K562 (cell line): ENCODE results near the gene MEA1. TPM values are rescaled to one million over a fixed set of nuclear protein-coding genes. Genes with fewer than 3 reads are reported as not detected.
A peak's percentile ranks its signal among the peaks of the same experiment; 100 is the strongest.

Source experiments
- CBFB ChIP-seq: sonication (generic); formaldehyde crosslinking; IDR thresholded peaks from 2 replicates; pipeline ENCODE4 v1.4.0; 2020; ENCODE audit warnings: mild to moderate bottlenecking, missing genetic modification reagents
- EWSR1 ChIP-seq: fragments of 450-650 bp; IDR thresholded peaks from 2 replicates; pipeline ENCODE4 v1.6.1; 2018; ENCODE audit warnings: borderline replicate concordance, mild to moderate bottlenecking, low read depth, moderate library complexity; ENCODE audit not compliant: partially characterized antibody
- HMGN3 ChIP-seq: IDR thresholded peaks from 2 replicates; pipeline ENCODE4 v1.6.1; 2011; ENCODE audit warnings: borderline replicate concordance, low read depth, mild to moderate bottlenecking, mixed read lengths, low read length; ENCODE audit not compliant: insufficient read length; ENCODE audit errors: extremely low read depth
- HNRNPK ChIP-seq: fragments of 200-400 bp; formaldehyde crosslinking; IDR thresholded peaks from one replicate; pipeline ENCODE4 v1.6.1; 2018; ENCODE audit warnings: mild to moderate bottlenecking, low read depth, low read length; ENCODE audit not compliant: poor library complexity, severe bottlenecking
- ILF3 ChIP-seq: fragments of 450-650 bp; IDR thresholded peaks from 2 replicates; pipeline ENCODE4 v1.6.1; 2018; ENCODE audit warnings: antibody characterized with exemption, mild to moderate bottlenecking, moderate library complexity, borderline replicate concordance
- MEIS2 ChIP-seq: fragments of 450-650 bp; IDR thresholded peaks from 2 replicates; pipeline ENCODE4 v1.6.1; 2014; ENCODE audit warnings: mild to moderate bottlenecking; ENCODE audit not compliant: partially characterized antibody
- NFXL1 ChIP-seq: fragments of 450-650 bp; formaldehyde crosslinking; IDR thresholded peaks from 2 replicates; pipeline ENCODE4 v1.4.0; 2021; ENCODE audit warnings: mild to moderate bottlenecking
- NR0B1 ChIP-seq: fragments of 450-650 bp; IDR thresholded peaks from one replicate; pipeline ENCODE4 v1.6.1; 2018; ENCODE audit warnings: mild to moderate bottlenecking, moderate library complexity; ENCODE audit not compliant: partially characterized antibody
- STAG1 ChIP-seq: sonication (generic); formaldehyde crosslinking; IDR thresholded peaks from 2 replicates; pipeline ENCODE4 v1.5.0; 2020; ENCODE audit warnings: missing genetic modification reagents, borderline replicate concordance
- TAF7 ChIP-seq: fragments of 450-650 bp; IDR thresholded peaks from 2 replicates; pipeline ENCODE4 v1.6.1; 2016; ENCODE audit warnings: missing genetic modification characterization, missing compliant biosample characterization
- TCF7 ChIP-seq: sonication (generic); IDR thresholded peaks from 2 replicates; pipeline ENCODE4 v1.6.1; 2016; ENCODE audit warnings: antibody characterized with exemption, borderline replicate concordance
- ZBTB34 ChIP-seq: fragments of 250-450 bp; sonication (Bioruptor Pico); IDR thresholded peaks from 2 replicates; pipeline ENCODE4 v1.8.0; 2021; ENCODE audit warnings: mild to moderate bottlenecking, moderate library complexity
- ZBTB5 ChIP-seq: fragments of 450-650 bp; IDR thresholded peaks from 2 replicates; pipeline ENCODE4 v1.6.1; 2017; ENCODE audit warnings: antibody characterized with exemption
- ZNF253 ChIP-seq: fragments of 250-450 bp; sonication (Bioruptor Pico); conservative IDR thresholded peaks from 2 replicates; pipeline ENCODE4 v1.6.1; 2021; ENCODE audit warnings: mild to moderate bottlenecking
- ZNF280B ChIP-seq: fragments of 250-450 bp; sonication (Bioruptor Pico); IDR thresholded peaks from 2 replicates; pipeline ENCODE4 v1.5.1; 2021; ENCODE audit warnings: mild to moderate bottlenecking
- ZNF398 ChIP-seq: fragments of 250-450 bp; sonication (Bioruptor Pico); IDR thresholded peaks from 2 replicates; pipeline ENCODE4 v1.8.0; 2021; ENCODE audit warnings: moderate library complexity, mild to moderate bottlenecking, inconsistent platforms
- ZNF431 ChIP-seq: sonication (generic); formaldehyde crosslinking; IDR thresholded peaks from 2 replicates; pipeline ENCODE4 v1.8.0; 2022; ENCODE audit warnings: mild to moderate bottlenecking, missing genetic modification reagents
- ZNF444 ChIP-seq: fragments of 250-450 bp; sonication (Bioruptor Pico); IDR thresholded peaks from 2 replicates; pipeline ENCODE4 v1.4.0; 2020; ENCODE audit warnings: mild to moderate bottlenecking, moderate library complexity
- ZNF785 ChIP-seq: fragments of 250-450 bp; sonication (Bioruptor Pico); IDR thresholded peaks from 2 replicates; pipeline ENCODE4 v1.4.0; 2020; ENCODE audit warnings: mild to moderate bottlenecking
- polyA plus RNA-seq, 8 experiments: library from polyadenylated mRNA; depleted of rRNA in 4 of 8; stranded (reverse) in 5 of 8; unstranded in 3 of 8; fragments of >200 nt; fragmentation: Nextera tagmentation in 2 of 8; fragmentation: Illumina TruSeq in 1 of 8; extraction: Ambion mirVana in 2 of 8; extraction: Trizol in 1 of 8; gene quantifications; 2 replicates each; pipeline versions ENCODE4 v1.2.1 to v1.2.3, GENCODE V29; 2011 to 2014; ENCODE audit warnings: inconsistent platforms in 1 of 8, missing spikeins in 1 of 8
- total RNA-seq, 7 experiments: library from RNA; depleted of rRNA in 6 of 7; stranded (reverse); fragments of >200 nt in 6 of 7; fragmentation: Illumina TruSeq in 2 of 7; extraction: Trizol in 2 of 7; gene quantifications; 2 replicates each; pipeline versions ENCODE4 v1.2.1 to v1.2.3, GENCODE V29; 2011 to 2021; ENCODE audit warnings: low replicate concordance in 1 of 7

Gene MEA1
- total and polyA plus RNA-seq, 9 of the 15 experiments (the other 6 are each of a cell fraction or from before 2014, with no cell fraction given): 86.8 to 210 (median 152) TPM

GRCh38 chr6:42978839-42979522 is 34.8 kb downstream of the MEA1 start, which contains the start of gene PEX6 (continued):
- no peak for TF ChIP-seq NR0B1
- no peak for TF ChIP-seq ZNF431
- peak; percentile 62 for TF ChIP-seq HMGN3
- TF ChIP-seq ZNF280B (CRISPR knock-in tag): no peak
- TF ChIP-seq ZNF398 (CRISPR knock-in tag): no peak
- TF ChIP-seq TAF7 (tag): no peak
- TF ChIP-seq MEIS2: no peak
- no peak for TF ChIP-seq ZNF253
- no peak for TF ChIP-seq NFXL1 (CRISPR knock-in tag)
- TF ChIP-seq CBFB (CRISPR knock-in tag): no peak
- TF ChIP-seq ZNF785 (CRISPR knock-in tag): no peak
- TF ChIP-seq ZNF444 (CRISPR knock-in tag): no peak
- no peak for TF ChIP-seq HNRNPK
- no peak for TF ChIP-seq ZBTB34
- TF ChIP-seq STAG1 (CRISPR knock-in tag): no peak
- TF ChIP-seq ZBTB5: no peak
- 0 out of 2 replicates have a peak, but pooled peaks have one; percentile 33 for TF ChIP-seq TCF7
- TF ChIP-seq EWSR1: no peak
- TF ChIP-seq ILF3: no peak; the same call in 1 of the 2 replicates
